MCF 10A (cell line): ENCODE data around the gene CST1. TPM values are rescaled to one million over a fixed set of nuclear protein-coding genes. Genes with fewer than 3 reads are reported as not detected.

ENCODE experiments used
- BruUV-seq: library from RNA; stranded (reverse); fragments of 400-500 nt; replicated peaks from 2 replicates; lab custom pipeline; 2021; lab: Mats Ljungman, UMichigan
- CTCF ChIA-PET: fragments of 300-600 bp; sonication (Branson Sonifier 250); formaldehyde crosslinking; extraction: SDS; loops from one replicate; lab custom pipeline; 2021; ENCODE audit warnings: antibody characterized with exemption, inconsistent platforms; lab: Yijun Ruan, JAX
- POLR2A ChIA-PET: fragments of 300-600, 350-650 bp; sonication (Branson Sonifier 250); formaldehyde crosslinking; extraction: SDS; loops from one replicate; lab custom pipeline; 2020; ENCODE audit warnings: antibody characterized with exemption, inconsistent platforms; lab: Yijun Ruan, JAX
- DNase-seq: peaks from one replicate; pipeline ENCODE4 v3.0.0-alpha.2; 2018; ENCODE audit not compliant: unreplicated experiment
- H3K27ac Mint-ChIP-seq: one replicate; pipeline ENCODE4 v1.8.0; 2022; ENCODE audit warnings: mild to moderate bottlenecking, low read depth, mixed read lengths; ENCODE audit not compliant: unreplicated experiment
- H3K27me3 Mint-ChIP-seq: one replicate; pipeline ENCODE4 v1.8.0; 2022; ENCODE audit warnings: mixed read lengths; ENCODE audit not compliant: insufficient read depth, unreplicated experiment
- H3K36me3 Mint-ChIP-seq: one replicate; pipeline ENCODE4 v1.8.0; 2022; ENCODE audit warnings: mild to moderate bottlenecking, moderate library complexity, mixed read lengths; ENCODE audit not compliant: insufficient read depth, unreplicated experiment
- H3K4me1 Mint-ChIP-seq: one replicate; pipeline ENCODE4 v1.8.0; 2022; ENCODE audit warnings: mixed read lengths; ENCODE audit not compliant: insufficient read depth, unreplicated experiment
- H3K4me3 Mint-ChIP-seq: one replicate; pipeline ENCODE4 v1.8.0; 2022; ENCODE audit warnings: mild to moderate bottlenecking, moderate library complexity, mixed read lengths; ENCODE audit not compliant: unreplicated experiment
- H3K9me3 Mint-ChIP-seq: one replicate; pipeline ENCODE4 v1.8.0; 2022; ENCODE audit warnings: mixed read lengths; ENCODE audit not compliant: unreplicated experiment
- CTCF ChIP-seq: fragments of 200-600 bp; IDR thresholded peaks from one replicate; pipeline ENCODE4 v1.8.0; 2022; ENCODE audit warnings: antibody characterized with exemption, mild to moderate bottlenecking; ENCODE audit not compliant: unreplicated experiment
- intact Hi-C: fragments of 100-400 bp; cut with micrococcal nuclease; formaldehyde crosslinking; loops from 2 replicates; pipeline ENCODE4 v1.14.1; 2022
- total RNA-seq: library from RNA; stranded (reverse); gene quantifications from 2 replicates; pipeline ENCODE4 v1.2.3, GENCODE V29; 2022

Gene CST1
- total RNA-seq, 1 experiment from 2014 or later, result not detected

GRCh38 chr20:23753589-23753988, 2.9 kb upstream of the CST1 start:
- DNase-seq, result no peak
- Mint-ChIP-seq H3K36me3 (no peaks in the 10 kb centered on the region), H3K27me3 (no peaks in the 10 kb centered on the region), H3K4me1 (no peaks in the 10 kb centered on the region), H3K27ac (no peak overlapping the region), H3K9me3 (peaks cover 16% of the 10 kb centered on the region), H3K4me3 (no peak overlapping the region)
- intact Hi-C loops, result no loop called here
- ChIA-PET CTCF (interaction anchor here (0.6 kb wide), 1 partner anchor 239 kb away, joined by 3 read pairs; no protein-coding TSS in a partner anchor), POLR2A (no interaction called here)
- BruUV-seq, result no TSS peak
- TF ChIP-seq CTCF, result no peak

- CTCF ChIA-PET, result interaction anchor here (0.6 kb wide), 1 partner anchor 84 kb away, joined by 3 read pairs; no protein-coding TSS in a partner anchor
- peaks cover 16% of the 10 kb centered on the region for H3K9me3 Mint-ChIP-seq
Measured at GRCh38 chr20:23753194-23753548, 2.4 kb upstream of the CST1 start.

GRCh38 chr20:23752481-23753193, 1.9 kb upstream of the CST1 start:
- no peak for DNase-seq
- intact Hi-C loops, result no loop called here
- no peak for TF ChIP-seq CTCF
- CTCF ChIA-PET, result interaction anchor here (0.6 kb wide), 2 partner anchors 85 to 183 kb away, joined by 3 read pairs; no protein-coding TSS in a partner anchor
- no peak overlapping the region for H3K27ac Mint-ChIP-seq
- no peaks in the 10 kb centered on the region for H3K36me3 Mint-ChIP-seq
- POLR2A ChIA-PET, result no interaction called here
- peaks cover 16% of the 10 kb centered on the region for H3K9me3 Mint-ChIP-seq
- no peak overlapping the region for H3K4me3 Mint-ChIP-seq
- no peaks in the 10 kb centered on the region for H3K27me3 Mint-ChIP-seq
- no TSS peak for BruUV-seq
- no peaks in the 10 kb centered on the region for H3K4me1 Mint-ChIP-seq

More at GRCh38 chr20:23753194-23753548, 2.4 kb upstream of the CST1 start:
- POLR2A ChIA-PET, result no interaction called here
- DNase-seq, result no peak
- intact Hi-C loops, result no loop called here
- TF ChIP-seq CTCF, result no peak
- no peak overlapping the region for H3K27ac Mint-ChIP-seq
- no TSS peak for BruUV-seq
- no peaks in the 10 kb centered on the region for H3K27me3 Mint-ChIP-seq
- H3K4me1 Mint-ChIP-seq, result no peaks in the 10 kb centered on the region
- H3K4me3 Mint-ChIP-seq, result no peak overlapping the region
- no peaks in the 10 kb centered on the region for H3K36me3 Mint-ChIP-seq

GRCh38 chr20:23752019-23752418, 1.3 kb upstream of the CST1 start:
- TF ChIP-seq CTCF, result no peak
- CTCF ChIA-PET, result interaction anchor here (0.6 kb wide), 2 partner anchors 103 to 183 kb away, joined by 3 read pairs; no protein-coding TSS in a partner anchor
- H3K27ac Mint-ChIP-seq, result no peak overlapping the region

More at GRCh38 chr20:23752019-23752418, 1.3 kb upstream of the CST1 start:
- no TSS peak for BruUV-seq
- H3K36me3 Mint-ChIP-seq, result no peaks in the 10 kb centered on the region
- H3K4me1 Mint-ChIP-seq, result no peaks in the 10 kb centered on the region
- POLR2A ChIA-PET, result no interaction called here
- H3K27me3 Mint-ChIP-seq, result no peaks in the 10 kb centered on the region
- intact Hi-C loops, result no loop called here
- H3K4me3 Mint-ChIP-seq, result no peak overlapping the region
- H3K9me3 Mint-ChIP-seq, result peaks cover 10% of the 10 kb centered on the region
- DNase-seq, result no peak
